Measurements from ENCODE around the gene CDH13.

Gene CDH13

DNA sequence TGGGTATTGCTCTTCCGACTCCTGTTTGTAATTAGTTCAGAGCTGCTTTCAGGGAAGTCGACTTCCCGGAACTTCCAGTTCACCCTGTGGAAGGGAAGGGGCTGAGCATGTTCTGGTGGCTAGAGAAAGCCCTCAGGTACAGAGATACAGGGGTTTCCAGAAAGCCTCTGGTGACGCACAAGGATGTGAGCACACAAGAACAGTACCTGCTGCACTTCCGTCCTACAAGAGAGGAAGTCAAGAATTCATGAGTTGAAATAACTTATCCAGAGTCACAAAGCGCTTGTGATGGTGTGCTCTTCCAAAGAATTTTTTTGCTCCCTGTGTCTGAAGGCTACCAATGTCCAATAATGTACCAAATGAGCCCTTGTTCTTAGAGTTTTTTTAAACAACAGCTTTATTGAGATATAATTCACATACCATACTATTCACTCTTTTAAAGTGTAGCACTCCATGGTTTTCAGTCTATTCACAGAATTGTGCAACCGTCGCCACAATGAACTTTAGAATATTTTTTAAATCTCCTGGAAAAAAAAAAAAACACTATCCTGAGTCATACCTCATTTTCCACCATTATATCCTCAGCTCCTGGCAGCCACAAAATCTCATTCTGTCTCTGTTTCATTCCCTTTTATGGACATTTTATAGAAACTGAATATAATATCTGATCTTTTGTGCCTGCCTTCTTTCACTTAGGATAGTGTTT, 327.6 kb downstream of the CDH13 start:
- no peak for DNase-seq (ENCODE audit: low spot score)

- no peak for DNase-seq (ENCODE audit: low spot score)
Measured at GRCh38 chr16:82955741-82956348, 329.1 kb downstream of the CDH13 start.

DNA sequence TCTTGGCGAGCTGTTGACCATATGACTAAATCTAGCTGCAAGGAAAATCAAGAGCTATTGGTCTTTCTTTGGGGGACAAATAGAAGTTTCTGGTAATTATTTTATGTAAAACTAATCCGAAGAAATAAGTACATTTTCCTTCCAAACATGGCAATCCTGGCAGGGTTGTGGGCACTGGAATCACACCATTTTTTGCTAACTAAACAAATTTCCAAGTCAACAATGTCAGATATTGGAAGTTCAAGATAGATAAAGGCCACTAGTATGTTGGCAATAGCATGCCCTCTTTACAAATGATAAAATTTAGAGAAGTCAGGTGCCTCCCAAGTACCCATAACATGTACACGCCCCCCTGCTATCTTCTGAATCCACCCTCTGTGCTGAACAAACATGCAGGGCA, 330.4 kb downstream of the CDH13 start:
- no peak for DNase-seq (ENCODE audit: low spot score)

- no peak for DNase-seq (ENCODE audit: low spot score)
Measured at GRCh38 chr16:82960918-82961317, 334.1 kb downstream of the CDH13 start.

DNA sequence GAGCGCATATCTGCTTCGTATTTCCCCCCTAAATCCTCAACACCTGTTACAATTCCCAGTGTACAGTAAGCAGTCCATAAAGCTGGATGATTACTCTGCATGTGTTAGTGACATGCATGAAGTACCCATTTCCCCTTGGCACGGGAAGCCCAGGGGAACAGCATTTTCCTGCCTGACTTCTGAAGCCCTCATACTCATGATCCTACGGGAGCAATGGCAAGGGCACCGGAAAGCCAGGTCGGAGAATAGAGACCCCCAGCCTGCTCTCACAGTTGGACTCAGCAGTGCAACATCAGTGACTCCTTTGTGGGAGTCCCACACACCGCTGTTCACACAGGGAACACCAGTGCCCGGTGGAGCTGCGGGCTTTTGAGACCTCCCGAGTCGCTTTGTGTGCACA, 336.9 kb downstream of the CDH13 start:
- no peak for DNase-seq (ENCODE audit: low spot score)

DNA sequence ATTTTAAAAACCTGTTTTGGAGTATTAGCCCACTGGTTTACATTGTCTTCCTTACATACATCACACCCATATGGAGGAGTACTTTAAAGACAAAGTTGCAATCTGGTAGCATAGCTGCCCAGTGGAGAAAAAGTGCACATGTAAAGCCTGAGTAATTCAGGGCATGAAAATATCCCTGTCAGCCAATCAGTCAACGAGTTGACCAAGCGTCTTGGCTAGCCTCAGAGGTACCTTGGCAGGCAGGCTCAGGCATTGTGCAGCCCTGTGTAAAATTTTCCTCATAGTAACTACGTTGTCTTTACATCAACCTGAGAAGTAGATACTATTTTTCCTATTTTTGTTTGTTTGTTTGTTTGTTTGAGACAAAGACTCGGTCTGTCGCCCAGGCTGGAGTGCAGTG, 339.0 kb downstream of the CDH13 start:
- no peak for DNase-seq (ENCODE audit: low spot score)

- no peak for DNase-seq (ENCODE audit: low spot score)
Measured at GRCh38 chr16:82967424-82967823, 340.7 kb downstream of the CDH13 start.

- no peak for DNase-seq (ENCODE audit: low spot score)
Measured at GRCh38 chr16:82971126-82971525, 344.4 kb downstream of the CDH13 start.

DNA sequence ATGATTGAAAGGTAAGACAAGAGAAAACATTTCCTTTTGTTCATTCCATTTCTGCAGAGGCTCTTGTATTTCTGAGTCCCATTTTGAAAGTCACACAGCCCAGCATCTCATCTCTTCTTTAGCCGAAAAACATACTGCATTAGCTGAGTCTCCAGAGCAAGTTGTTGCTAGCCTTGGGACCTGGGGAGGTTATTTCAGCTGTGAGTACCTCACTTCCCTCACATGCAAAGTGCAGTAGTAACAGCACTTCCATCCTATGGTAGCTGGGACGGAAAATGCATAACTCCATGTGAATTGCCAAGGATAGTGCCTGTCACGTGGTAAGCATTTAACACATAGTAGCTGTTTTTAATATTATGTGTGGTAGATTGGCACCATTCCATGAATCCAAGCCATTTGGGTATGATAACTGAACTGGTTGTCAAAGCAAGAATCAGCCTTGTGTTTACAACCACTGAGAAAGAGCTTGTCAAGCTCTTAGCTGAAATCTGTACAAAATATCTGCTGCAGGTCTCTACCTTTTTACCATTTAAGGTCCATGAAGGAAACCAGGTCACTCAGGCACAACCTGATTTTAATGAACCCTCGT, 345.7 kb downstream of the CDH13 start:
- DNase-seq (ENCODE audit: low spot score): no peak

GRCh38 chr16:82979406-82980111, 352.8 kb downstream of the CDH13 start:
- no peak for DNase-seq (ENCODE audit: low spot score)

- no peak for DNase-seq (ENCODE audit: low spot score)
Measured at GRCh38 chr16:82980810-82981209, 354.0 kb downstream of the CDH13 start.

DNA sequence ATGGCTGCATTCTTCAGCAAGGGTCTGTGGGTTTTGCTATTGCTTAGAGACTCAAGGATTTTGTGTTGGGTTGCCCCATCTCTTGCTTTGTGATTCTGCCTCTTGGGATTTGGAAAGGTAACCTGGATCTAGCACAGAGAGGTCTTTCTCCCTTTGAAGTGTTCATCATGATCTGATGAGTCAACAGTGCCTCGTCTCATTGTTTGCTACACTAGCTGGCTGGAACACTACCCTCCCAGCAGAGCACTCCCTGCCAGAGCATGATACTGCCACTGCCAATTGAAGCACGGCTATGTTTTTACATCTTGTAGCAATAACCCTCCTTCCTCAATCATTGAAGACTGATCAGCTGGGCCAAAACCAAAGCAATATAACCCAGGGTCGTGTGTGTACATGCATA, 361.0 kb downstream of the CDH13 start:
- DNase-seq (ENCODE audit: low spot score): no peak

GRCh38 chr16:82990155-82990554, 363.4 kb downstream of the CDH13 start:
- no peak for DNase-seq (ENCODE audit: low spot score)

DNA sequence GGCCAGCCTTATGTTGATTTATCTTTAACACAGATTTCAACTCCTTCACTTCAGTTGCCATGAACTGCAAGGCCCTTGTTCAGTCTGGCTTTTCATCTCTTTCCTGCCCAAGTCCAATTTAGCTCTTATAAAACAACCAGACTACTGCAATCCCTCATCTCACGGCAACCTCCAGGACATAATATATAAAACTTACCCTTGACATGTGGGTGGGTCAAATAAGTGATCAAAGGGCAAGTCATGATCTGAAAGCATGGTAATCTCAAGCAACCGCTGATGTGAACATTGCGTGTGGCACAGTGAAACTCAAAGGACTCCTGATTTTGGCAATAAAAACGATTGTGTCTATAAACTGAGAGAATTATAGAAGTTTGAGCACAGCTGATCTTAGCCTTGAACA, 364.6 kb downstream of the CDH13 start:
- no peak for DNase-seq (ENCODE audit: low spot score)

- no peak for DNase-seq (ENCODE audit: low spot score)
Measured at GRCh38 chr16:82991966-82992675, 365.4 kb downstream of the CDH13 start.

DNA sequence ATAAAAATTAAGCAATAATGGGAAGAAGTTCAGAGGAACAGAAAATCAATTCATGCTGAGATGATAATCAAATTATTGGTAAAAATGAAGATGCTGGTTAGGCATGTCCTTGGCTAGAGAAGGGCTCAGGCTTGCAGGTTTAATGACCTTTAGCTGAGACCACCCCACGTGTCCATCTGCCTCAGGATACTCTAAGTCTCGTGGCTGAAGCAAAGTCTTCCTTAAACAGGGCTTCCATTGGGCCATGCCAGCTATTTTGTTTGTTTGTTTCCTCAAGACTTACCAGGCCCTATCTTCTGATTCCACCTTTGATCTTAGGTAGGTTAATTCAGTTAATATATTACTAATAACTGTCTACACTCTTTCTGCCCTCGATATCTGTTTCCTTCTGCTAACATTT, 366.0 kb downstream of the CDH13 start:
- DNase-seq (ENCODE audit: low spot score): no peak

- no peak for DNase-seq (ENCODE audit: low spot score)
Measured at GRCh38 chr16:82993415-82993814, 366.6 kb downstream of the CDH13 start.

- no peak for DNase-seq (ENCODE audit: low spot score)
Measured at GRCh38 chr16:82993926-82994325, 367.2 kb downstream of the CDH13 start.

DNA sequence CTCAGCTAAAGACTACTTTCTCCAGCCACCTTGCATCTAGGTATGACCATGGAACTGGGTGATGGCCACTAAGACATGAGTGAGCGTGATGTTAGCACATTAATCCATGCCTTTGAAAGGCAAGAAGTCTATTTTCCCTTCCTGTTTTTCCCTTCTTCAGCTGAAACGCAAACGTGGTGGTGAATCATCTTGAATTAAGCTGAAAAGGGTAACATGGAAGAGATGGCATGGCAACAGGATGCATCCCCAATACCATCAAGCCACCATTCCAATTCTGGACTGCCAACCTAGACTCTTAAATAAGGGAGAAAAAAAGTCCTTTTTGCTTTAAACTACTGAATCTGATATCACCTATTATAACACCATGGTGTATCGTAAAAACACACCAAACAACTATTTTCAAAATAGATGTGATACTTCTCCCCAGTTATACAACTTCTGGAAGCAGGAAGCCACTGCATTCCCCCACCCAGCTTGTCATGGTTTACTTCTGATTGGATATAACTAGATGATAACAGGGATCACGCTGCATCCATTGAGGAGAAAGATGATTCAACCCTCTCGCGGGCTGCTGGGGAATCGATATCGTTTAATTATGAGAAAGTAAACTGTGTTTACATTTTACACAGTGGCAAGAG, 368.6 kb downstream of the CDH13 start:
- no peak for DNase-seq (ENCODE audit: low spot score)

- DNase-seq (ENCODE audit: low spot score): no peak
Measured at GRCh38 chr16:82995924-82996441, 369.2 kb downstream of the CDH13 start.

- DNase-seq (ENCODE audit: low spot score): no peak
Measured at GRCh38 chr16:82996814-82997213, 370.0 kb downstream of the CDH13 start.

- no peak for DNase-seq (ENCODE audit: low spot score)
Measured at GRCh38 chr16:82999711-83000110, 372.9 kb downstream of the CDH13 start.
